Stimulated activated CD8-positive, alpha-beta memory T cell treated with anti-CD3 and anti-CD28 coated beads, Interleukin-12 subunit alpha, Interleukin-12 subunit beta, amount 100 ng/mL, for 24 hours (primary cell): ENCODE results near the gene TMPRSS7.
"Not testable (repeated sequence)": the region's sequence is repeated elsewhere in the genome, so short reads cannot be mapped to it uniquely, and the experiment has no call there.

Source experiments
- DNase-seq: peaks from one replicate; pipeline ENCODE4 v3.0.0-alpha.2; 2020; ENCODE audit errors: extremely low read depth

The TMPRSS7 gene

DNA sequence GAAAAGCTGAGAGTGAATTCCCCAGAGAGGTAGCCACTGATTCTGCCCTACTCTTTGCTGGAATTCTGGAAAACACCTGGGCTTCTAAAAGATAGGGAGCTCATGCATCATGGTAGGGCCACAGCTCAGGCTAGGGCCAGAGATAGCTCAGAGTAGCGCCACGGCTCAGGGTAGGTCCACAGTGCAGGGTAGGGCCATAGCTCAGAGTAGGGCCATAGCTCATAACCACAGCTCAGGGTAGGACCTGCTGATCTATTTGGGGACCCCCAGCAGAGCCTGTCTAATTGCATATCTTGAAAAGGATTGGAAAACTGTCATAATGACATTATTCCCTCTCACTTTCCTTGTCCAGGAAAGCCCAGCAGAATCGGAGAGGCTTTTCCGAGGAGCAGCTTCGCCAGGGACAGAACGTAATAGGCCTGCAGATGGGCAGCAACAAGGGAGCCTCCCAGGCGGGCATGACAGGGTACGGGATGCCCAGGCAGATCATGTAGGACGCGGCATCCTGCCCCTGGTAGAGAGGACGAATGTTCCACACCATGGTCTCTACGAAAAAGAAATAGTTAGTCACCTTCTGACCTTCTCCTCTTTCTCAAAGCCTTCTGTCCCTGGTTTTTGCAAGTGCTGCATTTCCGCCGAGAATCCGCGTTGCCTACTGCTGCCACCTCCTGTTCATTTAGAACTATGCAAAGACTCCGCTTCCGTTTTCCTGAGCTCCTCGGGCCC is 21.3 kb upstream of the TMPRSS7 start:
- DNase-seq: no peak

DNA sequence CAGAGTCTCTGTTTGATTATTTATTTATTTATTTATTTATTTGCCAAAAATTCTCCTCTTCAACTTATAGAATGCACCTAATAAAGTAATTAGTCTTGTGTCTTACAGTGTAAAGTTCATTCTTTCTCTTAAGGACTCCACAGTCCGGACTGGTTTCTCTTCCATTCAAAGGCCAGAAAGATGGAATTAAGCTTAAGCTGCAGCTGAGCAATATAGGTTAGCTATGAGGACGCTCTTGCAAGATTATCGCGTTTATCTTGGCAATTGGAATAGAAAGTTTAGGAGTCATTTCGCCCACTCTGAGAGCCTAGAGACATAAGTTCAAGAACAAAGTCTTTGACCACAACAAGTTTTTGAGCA is 20.8 kb upstream of the TMPRSS7 start:
- no peak for DNase-seq

DNA sequence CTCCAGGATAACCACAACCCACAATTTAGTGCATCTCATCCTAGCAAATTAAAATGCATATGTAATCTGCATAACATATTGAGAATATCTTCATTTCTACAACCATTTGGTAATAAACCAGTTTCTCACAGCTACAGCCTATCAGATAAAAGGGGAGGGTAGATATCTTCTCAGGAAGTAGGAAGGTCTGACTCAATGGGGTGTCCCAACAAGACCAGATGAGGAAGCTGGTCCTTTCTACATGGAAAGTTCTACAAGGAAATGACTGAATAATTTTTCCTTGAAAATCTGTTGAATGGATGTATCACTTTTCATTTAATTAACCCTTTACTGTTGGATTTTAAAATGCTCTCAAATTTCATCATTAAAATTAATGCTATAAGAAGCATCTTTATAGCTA is 17.4 kb upstream of the TMPRSS7 start:
- DNase-seq: no peak

DNA sequence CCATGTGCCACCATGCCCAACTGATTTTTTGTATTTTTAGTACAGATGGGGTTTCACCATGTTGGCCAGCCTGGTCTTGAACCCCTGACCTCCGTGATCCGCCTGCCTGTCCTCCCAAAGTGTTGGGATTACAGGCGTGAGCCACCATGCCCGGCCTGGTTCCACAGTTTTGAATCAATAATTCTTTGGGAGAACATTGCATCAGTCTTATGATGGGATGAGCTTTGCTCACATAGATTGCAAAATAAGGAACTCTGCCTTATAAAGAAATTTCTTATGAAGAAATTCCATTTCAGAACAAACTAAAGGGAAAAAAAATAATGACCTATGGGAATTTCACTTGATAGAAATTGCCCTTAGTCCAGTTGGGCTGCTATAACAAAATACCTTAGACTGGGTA is 15.8 kb upstream of the TMPRSS7 start:
- no peak for DNase-seq

DNA sequence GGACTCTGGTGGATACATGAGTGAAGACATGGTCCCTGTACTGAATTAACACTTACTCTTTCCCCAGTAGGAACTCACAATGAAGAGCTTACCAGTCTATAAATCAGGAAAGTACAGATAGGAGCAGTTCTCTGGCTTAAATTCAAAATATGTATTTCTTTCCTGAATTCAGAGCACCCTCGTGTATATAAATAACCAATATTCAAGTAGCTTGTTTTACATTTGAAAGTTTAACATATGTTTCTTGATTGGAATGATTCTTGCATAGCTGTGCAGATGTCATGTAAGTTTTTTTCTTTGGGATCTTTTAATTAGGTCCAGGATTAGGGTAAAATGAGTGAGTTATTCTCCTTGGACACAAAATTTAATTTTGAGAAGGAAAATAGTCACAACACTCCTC is 14.8 kb upstream of the TMPRSS7 start:
- no peak for DNase-seq

DNA sequence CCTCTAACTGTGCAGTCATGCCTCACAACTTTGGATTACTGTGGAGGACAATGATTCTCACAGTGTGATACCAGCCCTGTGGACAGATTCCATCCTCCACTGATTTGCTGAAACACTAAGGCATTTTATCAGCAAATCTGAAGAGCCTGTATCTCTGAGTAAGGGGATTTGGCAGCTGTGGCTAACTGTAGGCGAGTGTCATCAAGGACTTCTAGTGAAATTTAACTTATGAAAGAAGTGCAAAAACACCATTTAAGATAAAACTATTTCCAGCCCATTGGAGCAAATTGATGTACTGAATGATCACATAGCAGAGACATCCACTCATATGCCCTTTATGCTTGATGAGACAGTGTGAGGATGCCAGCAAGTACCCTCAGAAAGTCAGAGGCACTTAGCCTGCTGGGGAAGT is 13.9 kb upstream of the TMPRSS7 start:
- DNase-seq: no peak

DNA sequence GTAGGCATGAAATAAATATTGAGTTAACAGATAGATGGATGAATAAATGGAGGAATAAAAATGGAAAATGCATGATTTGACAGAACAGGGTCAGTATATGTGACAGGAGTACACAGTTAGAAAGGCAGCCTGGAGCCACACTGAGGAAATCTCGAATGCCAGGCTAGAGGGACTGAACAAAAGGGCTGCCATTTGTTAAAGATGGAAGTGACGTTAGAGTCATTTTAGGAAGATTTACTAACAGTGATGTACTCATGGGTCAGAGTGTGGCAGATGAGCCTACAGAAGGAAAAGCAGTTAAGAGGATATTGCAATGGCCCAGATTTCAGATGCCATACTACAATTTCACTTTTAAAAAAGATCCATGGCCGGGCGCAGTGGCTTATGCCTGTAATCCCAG is 7.4 kb upstream of the TMPRSS7 start:
- no peak for DNase-seq

DNA sequence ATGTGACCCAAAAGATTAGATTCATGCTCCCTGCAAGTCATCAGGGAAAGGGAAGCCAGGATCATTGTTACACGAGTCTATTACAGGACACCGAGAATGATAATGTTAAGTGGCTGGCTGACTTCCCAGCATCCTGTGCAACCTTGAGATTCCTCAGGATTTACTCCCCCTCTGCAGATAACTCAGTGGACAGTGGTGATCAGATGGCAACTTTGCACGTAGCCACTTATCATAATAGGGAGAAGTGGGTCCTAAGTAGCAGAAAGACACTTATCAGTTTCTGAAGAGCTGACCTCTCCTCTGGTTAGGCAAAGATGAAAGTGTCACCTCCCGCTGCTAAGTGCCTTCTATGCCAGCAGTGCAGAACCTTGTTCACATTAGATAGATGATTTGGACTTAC is 6.7 kb upstream of the TMPRSS7 start:
- no peak for DNase-seq

DNA sequence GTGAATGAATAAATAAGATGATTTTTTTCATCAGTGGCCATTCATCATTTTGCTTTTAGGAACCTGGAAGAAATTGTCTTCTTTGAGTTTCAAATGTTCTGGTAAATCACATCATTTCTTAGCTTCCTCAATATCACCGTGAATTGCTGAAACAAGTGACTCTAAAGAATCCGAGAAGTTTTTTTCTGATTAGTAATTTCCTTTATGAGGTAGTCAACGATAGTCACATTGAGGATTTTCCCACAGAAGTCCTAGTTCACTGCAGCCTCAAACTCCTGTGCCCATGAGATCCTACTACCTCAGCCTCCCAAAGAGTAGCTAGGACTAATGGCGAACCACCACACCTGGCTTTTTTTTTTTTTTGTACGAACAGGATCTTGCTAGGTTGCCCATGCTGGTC is 3.6 kb upstream of the TMPRSS7 start:
- no peak for DNase-seq

DNA sequence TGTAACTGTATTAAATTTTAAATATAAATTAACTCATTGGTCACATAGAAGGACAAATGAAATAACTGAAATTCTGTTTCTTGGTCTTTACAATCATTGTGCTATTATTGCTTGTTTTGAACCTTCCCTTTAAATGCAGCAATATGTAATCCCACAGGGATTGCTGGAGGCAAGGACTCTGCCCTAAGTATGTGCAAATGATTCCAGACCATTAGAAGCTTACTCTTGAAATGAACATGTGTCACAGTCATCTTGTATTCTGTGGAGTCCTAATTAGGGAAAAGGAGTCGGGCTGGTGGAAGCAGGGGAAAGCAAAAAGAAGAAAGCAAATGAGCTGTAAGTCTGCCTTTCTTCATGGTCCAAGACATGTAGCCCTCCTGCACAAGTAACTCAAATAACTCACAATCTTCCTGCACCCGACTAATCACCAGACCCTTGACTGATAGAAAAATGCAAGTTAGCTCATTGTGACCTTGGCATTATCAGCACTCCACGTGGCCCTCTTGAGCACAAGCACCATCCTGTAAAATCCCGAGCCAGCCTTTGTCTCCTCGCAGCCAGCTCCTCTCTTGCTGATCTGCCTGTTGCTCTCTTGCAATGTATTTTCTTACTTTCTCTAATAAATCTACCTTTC is 2.3 kb upstream of the TMPRSS7 start:
- no peak for DNase-seq

DNA sequence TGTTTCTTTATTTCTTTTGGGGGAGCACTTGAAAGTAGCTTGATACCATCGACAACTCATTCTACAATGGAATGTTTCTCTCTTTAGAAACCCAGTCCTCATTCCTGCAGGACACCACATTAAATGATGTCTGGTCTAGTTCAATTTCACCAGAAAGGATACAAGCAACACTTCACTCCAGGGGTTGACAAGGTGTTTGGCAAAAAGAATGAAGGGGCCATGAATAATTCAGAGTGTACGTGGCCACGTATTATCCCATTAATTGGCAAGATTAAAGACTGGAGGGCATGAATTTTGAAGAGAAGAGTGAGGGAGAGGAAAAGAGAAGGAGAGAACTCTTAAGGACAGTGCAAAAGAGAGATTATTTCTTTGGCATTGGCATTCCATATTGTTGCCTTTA is 705 bp downstream of the TMPRSS7 start:
- no peak for DNase-seq

DNA sequence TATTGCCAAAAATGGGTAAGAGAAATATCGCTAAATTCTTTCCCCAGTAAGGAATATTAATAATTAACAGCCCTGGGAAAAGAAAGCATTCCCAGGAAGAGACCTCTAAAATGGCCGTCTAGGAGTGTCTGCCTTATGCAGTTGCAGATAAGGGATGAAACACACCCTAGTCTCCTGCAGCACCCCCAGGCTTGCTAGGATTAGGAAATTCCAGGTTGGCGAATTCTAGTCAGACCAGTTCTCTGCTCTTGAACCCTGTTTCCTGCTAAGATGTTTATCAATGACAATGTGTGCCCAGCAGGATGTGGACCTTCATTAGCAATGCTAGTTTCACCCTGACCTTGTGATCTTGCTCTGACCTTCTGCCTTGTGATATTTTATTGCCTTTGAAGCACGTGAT is 2.7 kb downstream of the TMPRSS7 start:
- not testable (repeated sequence) for DNase-seq

DNA sequence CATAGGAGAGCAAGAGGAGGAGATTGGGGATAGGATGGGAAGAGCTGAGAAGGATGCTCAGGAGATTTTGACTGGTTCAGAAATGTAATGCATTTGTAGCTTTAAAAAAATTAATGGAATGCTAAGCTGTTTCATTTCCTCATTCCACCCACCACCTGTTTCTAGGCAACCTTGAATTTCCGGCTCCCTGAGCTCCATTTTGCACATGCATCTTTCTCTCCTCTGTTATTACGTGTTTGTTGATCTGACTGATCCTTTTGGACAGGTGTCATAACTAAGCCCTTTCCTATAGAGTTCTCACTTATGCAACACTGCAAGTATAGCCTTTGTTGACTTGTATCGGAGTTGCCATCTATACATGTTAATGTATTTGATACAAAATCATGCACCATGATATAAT is 4.3 kb downstream of the TMPRSS7 start:
- DNase-seq: no peak

DNA sequence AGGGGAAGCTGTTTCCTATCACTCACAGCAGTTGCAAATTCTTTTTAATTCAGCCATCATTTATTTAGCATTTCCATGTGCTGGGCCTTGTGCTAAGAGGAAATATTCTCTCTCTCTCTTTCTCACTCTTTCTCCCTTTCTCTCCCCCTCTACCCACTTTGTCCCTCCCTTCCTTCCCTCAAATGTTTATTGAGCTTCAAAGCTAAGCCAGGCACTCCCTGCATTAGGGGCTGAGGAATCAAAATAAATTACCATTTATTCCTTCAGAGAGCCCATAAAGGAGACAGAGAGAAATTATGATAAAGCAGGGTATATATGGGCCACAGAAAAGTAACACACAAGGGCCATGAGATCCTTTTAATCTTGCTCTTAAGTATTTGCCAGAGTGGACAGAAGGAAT is 6.8 kb downstream of the TMPRSS7 start:
- no peak for DNase-seq

DNA sequence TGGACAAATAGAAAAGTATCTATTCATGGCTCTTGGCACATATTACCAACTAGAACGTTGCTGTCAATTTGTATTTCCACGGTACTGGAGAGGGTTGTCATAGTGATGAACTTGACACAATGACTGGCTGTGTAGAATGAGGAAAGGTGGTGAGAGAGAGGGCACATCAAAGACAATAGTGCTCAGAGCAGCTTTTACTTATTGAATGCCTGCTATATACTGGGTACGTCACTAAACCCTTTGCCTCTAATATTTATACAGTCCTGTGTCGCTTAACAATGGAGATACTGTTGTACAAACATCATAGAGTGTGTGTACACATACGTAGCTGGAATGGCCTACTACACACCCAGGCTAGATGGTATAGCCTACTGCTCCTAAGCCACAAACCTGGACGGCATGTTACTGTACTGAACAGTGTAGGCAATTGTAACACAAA is 8.3 kb downstream of the TMPRSS7 start:
- DNase-seq: no peak

DNA sequence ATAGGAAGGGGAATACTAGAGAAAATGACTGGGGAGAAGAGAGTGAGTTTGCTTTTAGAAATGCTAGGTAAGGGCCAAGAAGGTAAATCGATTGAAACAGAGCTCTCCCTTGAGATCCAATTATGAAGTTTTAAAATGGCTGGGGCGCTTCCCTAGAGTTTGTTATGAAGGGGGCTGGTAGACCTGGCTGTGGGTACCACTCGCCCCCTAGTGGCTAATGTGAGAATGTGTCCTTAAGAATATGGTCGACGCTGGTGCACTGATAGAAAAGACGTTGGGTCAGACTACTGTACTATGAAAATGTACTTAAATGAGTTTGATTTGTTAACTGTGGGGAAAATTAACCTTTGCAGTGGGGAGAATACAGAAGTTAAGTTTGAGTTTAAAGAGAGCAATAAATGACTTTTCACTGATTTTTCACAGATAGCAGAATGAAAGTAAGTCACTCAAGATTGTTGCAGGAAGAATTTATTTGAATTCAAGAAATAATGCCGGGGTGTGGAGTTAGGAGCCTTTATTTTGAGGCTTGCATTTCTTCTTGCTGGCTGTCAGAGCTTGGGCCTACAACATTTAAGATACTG is 9.2 kb downstream of the TMPRSS7 start:
- DNase-seq: no peak

DNA sequence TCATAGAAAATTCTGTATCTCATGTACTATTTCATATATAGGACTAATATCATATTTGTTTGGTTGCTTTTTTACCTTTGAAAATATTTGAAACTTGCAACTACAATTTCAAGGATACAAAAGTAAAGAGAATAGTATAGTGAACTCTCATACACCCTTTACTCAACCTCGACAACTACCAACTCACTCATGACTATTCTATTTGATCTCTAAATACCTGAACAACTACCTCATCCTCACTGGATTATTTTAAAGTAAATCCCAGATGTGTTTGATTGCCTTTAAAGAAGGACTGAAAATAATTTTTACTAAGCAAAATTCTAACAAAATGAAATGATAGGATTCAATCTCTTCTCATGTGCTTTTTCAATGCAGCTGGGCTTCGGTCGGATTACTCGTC is 12.1 kb downstream of the TMPRSS7 start:
- no peak for DNase-seq

DNA sequence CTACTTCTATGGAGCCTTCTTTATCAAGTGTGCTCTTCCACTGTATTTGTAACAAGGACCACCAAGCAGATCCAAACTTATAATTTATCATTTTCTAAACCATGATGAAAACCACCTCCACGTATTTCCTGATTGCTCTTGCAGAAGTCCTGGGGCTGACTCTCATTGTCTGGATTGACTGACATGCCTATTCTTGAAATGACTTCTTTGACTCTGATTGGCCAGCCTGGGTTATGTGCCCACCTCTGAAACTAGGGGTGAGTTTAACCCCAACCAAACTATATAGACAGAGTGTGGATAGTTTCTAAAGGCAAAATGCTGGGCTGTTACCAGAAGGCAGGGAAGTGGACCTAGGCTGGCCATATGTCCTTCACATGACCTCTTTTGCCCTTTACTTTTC is 12.7 kb downstream of the TMPRSS7 start:
- DNase-seq: no peak

DNA sequence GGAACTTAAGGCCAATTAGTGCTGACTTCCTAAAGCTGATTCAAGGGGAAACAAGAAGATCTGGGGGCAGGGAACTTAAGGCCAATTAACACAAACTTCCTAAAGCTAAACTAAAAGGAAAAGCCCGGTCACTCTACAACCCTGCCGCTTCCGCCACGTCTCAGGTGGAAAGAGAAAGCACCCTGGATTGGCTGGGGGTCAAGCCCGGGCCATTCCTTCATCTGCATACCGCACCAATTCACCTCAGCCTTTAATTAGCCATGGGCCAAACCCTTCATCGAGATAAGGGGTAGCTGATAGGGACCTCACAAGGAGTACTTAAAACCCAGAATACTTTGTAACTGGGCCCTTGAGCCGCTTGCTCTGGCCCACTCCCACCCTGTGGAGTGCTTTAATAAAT is 14.4 kb downstream of the TMPRSS7 start:
- DNase-seq: no peak

DNA sequence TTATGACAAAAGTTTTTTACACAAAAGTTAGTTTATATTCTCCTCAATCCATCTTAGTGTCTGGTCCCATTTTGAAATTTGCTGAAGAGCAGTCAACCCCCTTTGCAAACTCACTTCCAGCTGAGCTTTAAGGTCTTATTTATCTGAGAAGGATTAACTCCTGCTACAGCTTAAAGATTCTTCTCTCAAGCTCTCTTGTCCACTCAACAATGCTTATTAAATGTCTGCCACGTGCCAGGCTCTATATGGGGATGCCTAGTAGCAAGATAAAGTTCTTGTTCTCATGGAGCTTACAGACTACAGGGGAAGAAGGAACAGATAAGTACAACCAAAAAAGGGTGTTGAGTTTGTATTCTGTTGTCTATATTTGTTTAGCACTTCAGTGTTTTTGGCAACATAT is 18.7 kb downstream of the TMPRSS7 start:
- no peak for DNase-seq

DNA sequence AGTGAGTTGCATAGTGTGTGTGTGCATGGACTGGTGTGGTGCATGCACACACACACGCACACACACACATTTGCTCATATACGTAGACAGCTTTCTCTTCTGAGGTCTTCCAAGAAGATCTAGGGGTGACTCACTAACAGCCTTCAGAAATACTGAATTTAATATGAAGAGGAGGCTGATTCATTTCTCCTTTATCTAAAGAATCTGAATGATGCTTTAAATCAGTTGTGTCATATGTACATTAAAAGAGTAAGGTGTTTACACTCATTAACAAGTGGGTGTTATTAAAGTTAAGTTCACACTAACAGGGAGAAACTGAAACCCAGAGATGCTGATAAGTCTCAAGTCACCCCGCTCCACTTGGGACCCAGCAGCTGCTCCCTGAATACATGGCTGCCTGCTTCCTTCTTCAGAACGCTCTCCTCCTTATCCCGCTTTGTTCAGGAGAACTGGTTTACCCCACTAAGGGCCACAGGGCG is 22.0 kb downstream of the TMPRSS7 start:
- no peak for DNase-seq

DNA sequence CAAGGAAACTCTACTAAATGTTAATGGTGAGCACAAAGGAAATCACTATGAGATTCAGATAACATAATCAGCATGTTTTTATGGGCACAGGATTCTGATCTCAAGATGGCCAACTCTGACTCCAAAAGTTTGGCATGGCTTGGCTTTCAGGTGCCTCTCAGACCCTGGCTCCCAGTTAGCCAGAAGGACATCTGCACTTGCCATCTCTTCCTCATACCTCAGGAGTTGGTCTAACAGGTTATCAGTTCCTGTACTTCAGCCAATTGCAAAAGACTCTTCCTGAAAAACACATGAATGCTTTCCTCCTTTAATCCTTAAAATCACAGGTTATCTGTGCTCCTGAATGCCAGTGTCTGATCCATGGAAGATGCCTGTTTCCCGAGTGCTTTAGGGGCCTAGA is 25.0 kb downstream of the TMPRSS7 start:
- no peak for DNase-seq

DNA sequence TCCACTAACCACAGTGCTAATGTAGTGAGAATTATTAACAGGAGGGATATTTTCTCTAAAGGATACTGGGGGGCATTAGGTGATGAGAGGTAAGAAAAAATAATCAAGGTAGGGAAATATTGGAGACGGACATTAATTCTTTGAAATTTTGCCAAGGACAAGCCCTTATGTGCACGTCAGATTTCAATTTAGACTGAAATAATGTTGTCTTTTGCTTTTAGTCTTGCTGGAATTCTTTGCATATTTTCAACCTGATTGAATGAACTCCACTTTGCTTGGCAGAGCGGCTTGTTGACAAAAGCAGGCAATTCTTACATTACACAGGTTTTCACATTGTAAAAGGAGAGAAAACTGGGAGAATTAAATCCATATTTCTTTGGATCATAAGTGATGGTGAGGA is 26.6 kb downstream of the TMPRSS7 start:
- no peak for DNase-seq
